ENCODE data around the gene FBXO34.
"Not testable (repeated sequence)": the region's sequence is repeated elsewhere in the genome, so short reads cannot be mapped to it uniquely, and the experiment has no call there.

Gene FBXO34

DNA sequence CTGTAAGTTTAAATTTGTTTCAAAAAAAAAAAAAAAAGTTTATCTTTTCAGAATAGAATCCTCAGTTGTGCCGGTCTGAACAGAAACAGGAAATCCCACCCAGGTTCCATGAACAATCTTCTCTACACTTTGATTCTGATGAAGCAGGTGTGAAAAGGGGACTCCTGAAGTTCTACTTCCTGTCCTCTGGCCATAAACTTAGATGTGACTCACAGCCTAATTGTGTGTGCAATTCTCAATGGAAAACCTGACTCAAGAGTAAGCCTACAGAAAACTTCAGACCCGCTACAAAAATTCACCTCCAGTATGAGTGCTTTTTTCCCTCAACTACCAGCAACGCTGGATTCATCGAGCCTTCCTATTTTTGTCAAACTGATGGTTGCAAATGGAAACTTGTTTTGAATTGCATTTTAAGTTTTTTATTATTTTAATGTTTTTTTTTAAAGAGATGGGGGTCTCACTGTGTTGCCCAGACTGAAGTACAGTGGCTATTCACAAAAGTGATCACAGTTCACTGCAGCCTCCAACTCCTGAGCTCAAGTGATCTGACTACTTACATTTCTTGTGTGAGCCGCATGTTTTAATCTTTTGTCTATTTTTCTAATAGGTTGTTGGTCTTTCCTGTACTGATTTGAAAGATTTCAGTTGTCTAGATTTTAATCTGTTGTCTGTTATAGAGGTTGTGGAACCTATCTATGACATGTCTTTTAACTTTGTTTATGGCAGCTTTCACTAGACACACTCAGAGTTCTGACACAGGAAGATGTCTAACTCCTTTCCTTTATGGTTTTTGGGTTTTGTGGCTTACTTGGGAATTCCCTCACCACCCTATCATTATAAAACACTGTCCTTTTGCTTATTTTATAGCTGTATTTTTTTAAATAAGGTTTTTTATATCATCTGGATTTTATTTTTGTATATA lies 102.8 kb downstream of the FBXO34 start:
- no peak overlapping the region for H3K4me3 ChIP-seq (ENCODE audit: low read depth, low read length)
- DNase-seq (ENCODE audit: low read depth) = peak; percentile 49
- TF ChIP-seq CTCF (IDR thresholded peaks at IDR 0.05; ENCODE audit: insufficient read depth, low read depth, low read length, missing control alignments) = no peak

- no peak overlapping the region for H3K4me3 ChIP-seq (ENCODE audit: low read depth, low read length)
- no peak for DNase-seq (ENCODE audit: low read depth)
- no peak for TF ChIP-seq CTCF (IDR thresholded peaks at IDR 0.05; ENCODE audit: insufficient read depth, low read depth, low read length, missing control alignments)
Observed at GRCh38 chr14:55374771-55375170, 103.5 kb downstream of the FBXO34 start.

GRCh38 chr14:55377236-55377635 lies 106.0 kb downstream of the FBXO34 start:
- TF ChIP-seq CTCF (IDR thresholded peaks at IDR 0.05; ENCODE audit: insufficient read depth, low read depth, low read length, missing control alignments) = no peak

GRCh38 chr14:55381040-55381439 lies 109.8 kb downstream of the FBXO34 start:
- DNase-seq (ENCODE audit: low read depth) = no peak
- TF ChIP-seq CTCF (IDR thresholded peaks at IDR 0.05; ENCODE audit: insufficient read depth, low read depth, low read length, missing control alignments) = no peak

More at GRCh38 chr14:55377236-55377635, 106.0 kb downstream of the FBXO34 start:
- no peak overlapping the region for H3K4me3 ChIP-seq (ENCODE audit: low read depth, low read length)
- DNase-seq (ENCODE audit: low read depth) = no peak

GRCh38 chr14:55381561-55381960 lies 110.3 kb downstream of the FBXO34 start:
- no peak for TF ChIP-seq CTCF (IDR thresholded peaks at IDR 0.05; ENCODE audit: insufficient read depth, low read depth, low read length, missing control alignments)
- no peak overlapping the region for H3K4me3 ChIP-seq (ENCODE audit: low read depth, low read length)
- DNase-seq (ENCODE audit: low read depth) = no peak

More at GRCh38 chr14:55381040-55381439, 109.8 kb downstream of the FBXO34 start:
- no peak overlapping the region for H3K4me3 ChIP-seq (ENCODE audit: low read depth, low read length)

GRCh38 chr14:55382483-55382882 lies 111.3 kb downstream of the FBXO34 start:
- no peak overlapping the region for H3K4me3 ChIP-seq (ENCODE audit: low read depth, low read length)
- no peak for TF ChIP-seq CTCF (IDR thresholded peaks at IDR 0.05; ENCODE audit: insufficient read depth, low read depth, low read length, missing control alignments)
- no peak for DNase-seq (ENCODE audit: low read depth)

GRCh38 chr14:55383056-55383466 lies 111.8 kb downstream of the FBXO34 start:
- H3K4me3 ChIP-seq (ENCODE audit: low read depth, low read length); DNase-seq (ENCODE audit: low read depth): not testable (repeated sequence)

Data from GM12865 (cell line).